Islet of Langerhans (tissue), 1 donor: ENCODE results near the gene TENT4B.
"Not testable (repeated sequence)": the region's sequence is repeated elsewhere in the genome, so short reads cannot be mapped to it uniquely, and the experiment has no call there.

Experiments used
- FAIRE-seq: peaks from one replicate; lab custom pipeline; 2011; peaks lifted over from hg19 to GRCh38; lab: Jason Lieb, UNC

The TENT4B gene

DNA sequence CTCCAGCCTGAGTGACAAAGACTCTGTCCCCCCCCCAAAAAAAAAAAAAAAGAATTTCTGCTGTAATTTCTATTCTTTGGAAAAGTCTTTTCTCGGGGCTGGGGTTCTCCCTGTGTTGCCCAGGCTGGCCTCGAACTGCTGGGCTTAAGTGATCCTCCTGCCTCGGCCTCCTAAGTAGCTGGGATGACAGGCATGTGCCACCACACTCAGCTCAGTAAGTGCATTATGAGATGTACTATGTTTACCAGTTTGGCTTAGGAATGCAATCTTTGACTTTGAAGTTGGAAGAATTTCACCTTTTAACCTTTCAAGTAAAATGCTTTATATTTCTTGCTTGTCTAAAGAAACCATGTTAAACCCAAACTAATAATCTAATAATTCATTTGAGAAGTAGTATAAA is 85.2 kb downstream of the TENT4B start:
- FAIRE-seq, result no peak

DNA sequence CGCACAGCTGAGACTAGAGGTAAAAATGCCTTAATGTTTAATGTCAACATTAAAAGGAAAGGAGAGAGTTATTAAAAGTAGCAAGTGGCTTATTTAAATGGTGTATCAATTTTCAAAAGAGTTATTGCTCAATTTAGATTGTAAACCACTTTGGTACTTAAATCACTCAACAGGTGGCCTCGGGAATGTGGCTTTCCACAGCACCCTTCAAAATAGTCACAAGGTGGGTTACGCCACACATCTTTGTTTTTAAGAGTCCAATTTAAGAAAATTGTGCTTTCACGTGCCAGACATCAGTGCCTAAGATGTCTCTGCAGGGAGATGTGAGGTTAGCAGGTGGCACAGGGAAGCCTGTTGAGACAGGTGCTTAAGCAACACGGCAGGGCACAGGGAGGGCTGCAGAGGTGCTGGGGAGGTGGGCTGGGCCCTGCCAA is 85.8 kb downstream of the TENT4B start:
- FAIRE-seq, result no peak

DNA sequence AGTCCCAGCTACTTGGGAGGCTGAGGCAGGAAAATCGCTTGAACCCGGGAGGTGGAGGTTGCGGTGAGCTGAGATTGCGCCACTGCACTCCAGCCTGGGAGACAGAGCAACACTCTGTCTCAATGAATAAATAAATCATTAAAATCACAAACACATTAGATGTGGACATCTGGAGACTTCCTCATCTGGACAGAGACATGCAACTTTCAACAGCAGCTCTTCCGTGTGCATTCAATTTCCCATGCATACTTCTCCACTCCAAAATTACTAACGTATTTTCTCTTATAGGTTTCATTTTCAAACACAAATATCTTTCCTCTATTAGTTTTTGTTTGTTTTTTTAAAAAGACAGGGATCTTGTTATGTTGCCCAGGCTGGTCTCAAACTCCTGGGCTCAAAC is 89.9 kb downstream of the TENT4B start:
- FAIRE-seq, result not testable (repeated sequence)

DNA sequence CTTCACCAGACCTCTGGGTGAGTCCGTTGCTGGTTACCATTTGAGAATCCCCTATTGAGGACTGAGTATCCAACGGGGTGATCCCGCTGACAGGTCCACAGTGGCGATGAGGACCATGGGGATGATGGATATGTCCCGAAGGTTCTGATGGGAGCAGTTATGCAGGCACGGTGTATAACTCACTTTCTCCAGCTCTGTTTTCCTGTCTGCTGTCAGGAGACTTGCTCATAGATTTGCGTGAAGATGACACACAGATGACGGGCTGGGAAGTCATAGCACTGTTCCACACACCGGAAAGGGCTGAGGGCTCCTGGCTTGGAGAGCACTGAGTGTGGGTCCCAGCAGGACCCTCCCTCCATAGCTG is 91.0 kb downstream of the TENT4B start:
- FAIRE-seq, result no peak

DNA sequence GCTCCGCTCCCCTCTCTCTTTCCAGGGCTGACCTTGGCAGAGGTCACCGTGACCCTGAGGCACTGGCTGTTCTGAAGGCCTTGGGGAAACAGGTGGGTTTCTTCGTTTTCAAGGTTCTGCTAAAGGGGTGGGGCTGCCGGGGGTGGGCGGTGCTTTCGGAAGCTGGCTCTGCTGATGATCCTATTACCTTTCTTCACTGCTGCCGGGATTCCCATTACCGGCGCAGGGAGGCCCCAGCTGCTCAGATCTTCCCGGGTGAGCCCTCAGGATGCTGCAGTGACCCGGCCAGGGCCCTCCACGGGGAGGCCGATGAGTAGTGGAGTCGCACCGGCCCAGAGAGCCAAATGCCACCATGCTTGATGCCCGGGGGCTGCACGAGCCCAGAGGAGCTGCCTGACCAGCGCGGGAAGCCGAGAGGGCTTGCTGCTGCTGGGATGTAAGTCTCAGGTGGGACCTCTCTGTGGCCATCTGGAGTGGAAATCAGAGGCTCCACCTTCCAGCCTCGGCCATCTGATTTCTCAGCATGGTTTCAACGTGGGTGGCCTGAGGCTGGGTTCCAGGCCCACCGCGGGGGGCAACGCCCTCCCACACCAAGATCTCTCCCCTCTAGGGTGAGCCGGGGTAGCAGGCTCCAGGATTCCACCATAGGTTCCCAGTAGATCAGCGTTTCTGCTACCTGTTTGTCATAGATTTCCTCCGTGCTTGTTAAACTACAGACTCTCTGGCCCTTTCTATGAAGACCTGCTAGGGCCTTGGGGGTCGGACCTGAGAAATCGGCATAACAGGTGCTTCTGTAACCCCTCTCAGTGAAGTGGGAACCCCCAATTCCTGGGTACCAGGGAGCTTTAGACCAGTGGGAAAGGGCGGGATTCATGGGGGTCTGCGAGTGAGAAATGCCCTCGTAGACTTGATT is 91.7 kb downstream of the TENT4B start:
- FAIRE-seq, result no peak

DNA sequence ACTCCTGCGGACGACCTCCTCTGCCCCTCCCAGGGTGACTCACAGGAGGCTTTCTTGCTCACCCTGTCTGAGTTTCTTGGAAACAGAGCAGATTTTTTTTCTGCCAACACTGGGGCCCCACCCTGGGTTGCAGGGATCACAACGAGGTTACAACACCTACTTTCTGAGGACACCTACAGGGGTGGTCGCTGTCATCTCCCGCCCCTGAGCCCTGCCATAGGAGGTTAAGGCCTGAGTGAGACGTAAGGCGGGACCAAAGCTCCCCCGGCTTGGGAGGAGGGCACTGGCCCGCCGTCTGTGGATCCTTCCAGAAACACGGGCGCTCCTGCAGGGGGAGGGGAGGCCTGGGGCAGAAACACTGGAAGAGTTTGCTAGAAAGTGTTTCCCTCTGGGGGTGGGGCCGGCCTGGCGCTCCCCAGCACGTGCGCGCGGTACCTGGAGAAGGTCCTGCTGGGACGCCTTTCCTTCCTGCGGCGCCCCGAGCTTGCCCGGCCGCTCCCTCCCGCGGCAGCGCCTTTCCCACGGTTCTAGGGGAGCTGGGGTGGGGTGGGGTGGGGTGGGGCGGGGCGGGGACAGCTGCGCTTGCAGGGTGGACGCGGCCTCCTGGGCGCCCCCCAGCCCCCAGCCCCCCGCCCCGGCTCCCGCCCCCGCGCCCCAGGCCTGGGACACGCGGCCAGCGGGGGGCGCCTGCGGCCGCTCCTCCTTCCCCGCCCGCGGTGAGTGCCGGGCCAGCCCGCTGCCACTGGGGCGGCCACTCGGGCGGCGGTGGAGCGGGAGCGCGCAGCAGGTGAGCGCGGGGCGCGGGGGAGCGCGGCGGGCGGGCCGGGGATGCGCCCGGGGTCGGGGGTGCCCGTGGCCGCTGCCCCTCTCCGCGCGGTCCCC is 92.6 kb downstream of the TENT4B start:
- no peak for FAIRE-seq

DNA sequence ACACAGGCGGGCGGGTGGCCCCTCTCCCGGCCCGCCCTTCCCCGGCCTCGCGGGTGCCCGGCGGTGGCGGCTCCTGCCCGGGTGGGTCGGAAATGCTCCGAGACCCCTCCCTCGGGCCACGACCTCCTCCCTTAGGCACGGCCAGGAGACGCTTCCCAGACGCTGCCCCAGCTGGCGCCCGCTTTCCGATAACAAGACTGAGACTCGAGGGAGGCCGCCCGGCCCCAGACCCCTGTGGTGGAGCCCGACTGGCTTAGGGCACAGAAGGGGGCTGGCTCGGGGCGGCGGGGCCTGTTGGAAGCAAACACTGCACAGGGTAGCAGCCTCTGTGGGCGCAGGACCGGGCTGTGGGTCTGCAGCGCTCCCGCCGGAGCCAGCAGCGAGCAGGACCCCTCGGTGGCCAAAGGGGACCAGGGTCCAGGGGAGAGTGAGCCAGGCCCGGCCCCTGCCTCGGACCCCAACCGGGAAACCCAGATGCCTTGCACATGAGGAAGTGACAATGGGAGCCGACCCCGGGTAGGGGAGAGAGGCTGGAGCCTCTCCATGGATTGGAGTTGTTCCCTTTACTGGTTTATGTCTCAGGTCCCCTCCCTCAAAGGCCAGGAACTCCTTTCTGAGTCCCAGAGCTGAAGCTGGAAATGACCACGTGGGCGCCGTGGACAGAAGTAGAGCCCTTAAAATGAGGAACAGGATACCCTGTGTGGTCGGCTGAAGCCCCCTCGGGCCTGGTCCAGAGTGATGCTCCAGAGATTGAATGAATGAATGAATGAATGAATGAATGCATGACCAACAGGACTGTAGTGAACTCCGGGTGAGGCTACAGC is 93.4 kb downstream of the TENT4B start:
- no peak for FAIRE-seq

DNA sequence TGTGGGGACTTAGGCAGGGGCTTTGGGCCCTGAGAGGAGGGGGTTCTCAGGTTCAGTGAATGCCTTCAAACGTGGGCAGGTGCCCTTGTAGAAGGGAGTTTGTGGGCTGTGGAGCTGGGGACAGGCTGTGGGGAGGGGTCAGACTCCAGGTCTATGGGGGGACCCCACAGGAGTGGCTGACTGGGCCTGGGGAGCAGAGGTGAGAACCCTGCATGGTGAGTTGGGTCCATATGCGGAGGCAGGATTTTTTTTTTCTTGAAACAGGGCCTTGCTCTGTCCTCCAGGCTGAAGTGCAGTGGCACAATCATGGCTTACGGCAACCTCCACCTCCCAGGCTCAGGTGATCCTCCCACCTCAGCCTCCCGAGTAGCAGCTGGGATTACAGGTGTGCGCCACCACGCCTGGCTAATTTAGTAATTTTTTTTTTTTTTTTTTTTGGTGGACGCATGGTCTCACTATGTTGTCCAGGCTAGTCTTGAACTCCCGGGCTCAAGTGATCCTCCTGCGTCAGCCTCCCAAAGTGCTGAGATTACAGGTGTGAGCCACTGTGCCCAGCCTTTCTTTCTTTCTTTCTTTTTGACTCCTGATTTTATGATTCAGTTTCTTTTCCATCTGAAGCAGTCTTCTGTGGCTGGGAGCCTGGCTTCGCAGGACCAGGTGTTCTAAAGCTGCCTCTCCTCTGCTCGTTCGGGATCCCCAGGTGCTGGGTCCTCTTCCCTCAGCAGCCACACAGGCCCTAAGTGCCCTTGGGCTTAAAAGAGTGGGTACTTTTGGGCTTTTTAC is 94.2 kb downstream of the TENT4B start:
- FAIRE-seq, result no peak

DNA sequence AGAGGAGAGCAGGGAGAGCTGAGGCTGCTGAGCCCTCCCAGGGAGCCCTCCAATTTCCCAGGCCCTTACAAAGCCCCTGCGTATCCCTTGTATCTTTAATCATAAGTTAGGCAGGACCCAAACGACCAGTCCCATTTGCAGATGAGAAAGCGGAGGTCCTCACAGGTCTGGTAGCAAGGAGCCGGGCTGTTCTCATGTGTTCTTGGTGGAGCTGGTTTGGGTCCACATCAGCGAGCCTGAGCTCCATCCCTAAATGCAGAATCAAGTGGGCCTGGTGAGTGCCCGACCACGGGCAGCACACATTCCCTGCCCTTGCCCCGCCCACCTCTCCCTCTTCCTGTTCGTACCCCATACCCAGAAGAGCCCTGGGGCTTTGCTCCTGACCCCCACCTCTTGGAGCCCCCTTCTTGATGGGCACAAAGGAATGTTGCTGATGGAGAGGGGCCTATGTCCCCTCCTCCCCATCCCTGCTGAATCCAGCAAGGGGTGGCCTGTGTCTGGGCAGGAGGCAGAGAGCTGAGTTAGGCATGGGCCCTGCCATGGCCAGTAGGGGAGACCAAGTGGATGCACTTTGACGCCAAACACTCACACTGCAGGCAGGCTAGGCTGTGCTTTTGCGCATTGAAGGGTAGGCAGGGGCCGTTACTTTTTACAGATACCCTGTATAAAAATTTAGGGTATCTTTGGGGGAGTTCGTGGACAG is 95.0 kb downstream of the TENT4B start:
- FAIRE-seq, result no peak

DNA sequence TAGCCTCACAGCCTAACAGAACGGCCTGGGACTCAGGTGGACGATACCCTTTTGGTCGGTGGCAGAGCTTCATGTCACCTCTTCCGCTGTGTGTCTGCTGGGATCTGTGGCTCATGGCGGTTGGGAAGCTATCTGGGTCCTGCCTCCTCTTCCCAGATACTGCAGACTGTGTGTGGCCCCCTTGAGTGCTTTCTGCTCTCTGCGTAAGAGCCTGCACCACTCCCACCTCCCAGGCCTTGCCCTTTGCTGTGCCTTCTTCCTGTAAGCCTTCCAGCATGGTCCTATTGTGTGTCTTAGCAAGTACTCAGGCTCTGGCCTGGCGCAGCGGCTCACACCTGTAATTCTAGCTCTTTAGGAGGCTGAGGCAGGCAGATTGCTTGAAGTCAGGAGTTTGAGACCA is 95.7 kb downstream of the TENT4B start:
- no peak for FAIRE-seq

DNA sequence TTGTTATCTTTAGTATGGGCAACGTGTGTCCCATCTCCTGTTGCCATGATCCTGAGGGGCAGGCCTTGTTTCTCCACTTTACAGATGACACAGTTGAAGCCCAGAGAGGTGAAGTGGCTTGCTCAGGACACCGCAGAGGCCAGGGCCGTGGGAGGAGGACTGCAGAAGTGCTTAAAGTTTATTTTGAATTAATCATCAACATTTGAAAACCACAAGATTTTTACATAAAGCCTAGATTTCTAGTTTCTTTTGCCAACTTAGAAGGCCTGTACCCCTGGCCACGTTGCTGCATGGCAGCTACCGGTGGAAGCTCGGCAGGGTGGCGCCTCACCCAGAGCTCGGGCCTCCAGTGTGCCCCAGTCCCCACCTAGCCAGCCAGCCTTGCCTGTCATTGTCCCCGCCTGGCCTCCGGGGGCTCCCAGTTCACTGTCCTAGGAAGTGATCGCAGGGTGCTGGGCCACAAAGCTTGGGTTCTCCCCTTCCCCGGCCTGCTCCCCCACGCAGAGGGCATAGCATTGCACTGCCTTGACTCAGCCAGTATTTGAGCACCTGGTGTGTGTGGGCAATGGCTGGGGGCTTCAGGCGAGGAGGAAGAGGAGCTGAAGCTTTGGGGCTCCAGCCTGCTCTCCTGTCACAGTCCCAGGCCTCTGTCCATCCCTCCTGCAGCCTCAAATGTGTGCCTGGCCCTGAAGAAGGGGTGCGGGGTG is 98.4 kb downstream of the TENT4B start:
- FAIRE-seq, result no peak

DNA sequence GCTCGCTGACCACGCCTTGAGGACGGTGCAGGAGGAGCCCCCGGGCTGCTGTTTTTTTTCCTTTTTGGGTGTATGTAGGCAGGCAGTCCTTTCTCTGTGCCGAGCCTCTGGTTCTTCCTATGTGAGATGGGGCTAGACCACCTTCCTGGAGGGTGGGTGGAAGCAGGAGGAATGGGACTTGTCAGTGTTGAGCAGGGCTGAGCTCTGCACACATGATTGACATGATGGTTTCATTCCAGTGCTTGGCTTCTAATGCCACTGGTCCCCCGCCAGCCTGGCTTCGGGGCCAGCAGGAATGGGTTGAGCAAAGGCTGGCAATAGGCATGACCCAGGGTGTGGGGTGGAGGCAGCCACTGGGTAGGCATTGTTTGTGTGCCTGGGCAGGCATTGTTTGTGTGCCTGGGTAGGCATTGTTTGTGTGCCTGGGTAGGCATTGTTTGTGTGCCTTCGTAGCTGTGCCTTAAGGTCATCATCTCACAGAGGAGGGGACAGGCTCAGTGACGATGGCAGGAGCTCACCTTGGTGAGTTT is 99.0 kb downstream of the TENT4B start:
- no peak for FAIRE-seq

DNA sequence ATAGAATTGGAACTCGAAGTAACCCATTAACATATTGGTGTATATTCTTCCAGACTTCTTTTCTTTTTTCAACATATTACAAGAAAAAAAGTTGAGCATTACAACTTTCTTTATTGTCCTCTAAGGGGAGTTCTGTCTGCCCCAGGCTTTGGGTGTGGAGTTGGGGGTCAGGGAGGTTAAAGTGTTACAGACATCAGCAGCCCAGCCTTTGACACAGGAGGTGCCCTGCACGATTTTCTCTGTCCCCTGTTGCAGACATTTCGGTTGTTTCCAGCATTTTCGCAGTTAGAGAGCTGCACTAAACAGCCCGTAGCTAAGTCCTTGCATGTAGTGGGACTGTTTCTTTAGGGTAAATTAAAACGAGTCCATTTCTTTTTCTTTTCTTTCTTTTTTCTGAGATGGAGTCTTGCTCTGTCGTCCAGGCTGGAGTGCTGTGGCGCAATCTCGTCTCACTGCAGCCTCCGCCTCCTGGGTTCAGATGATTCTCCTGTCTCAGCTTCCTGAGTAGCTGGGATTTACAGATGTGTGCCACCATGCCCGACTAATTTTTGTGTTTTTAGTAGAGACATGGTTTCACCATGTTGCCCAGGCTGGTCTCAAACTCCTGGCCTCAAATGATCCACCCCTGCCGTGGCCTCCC is 99.9 kb downstream of the TENT4B start:
- no peak for FAIRE-seq

DNA sequence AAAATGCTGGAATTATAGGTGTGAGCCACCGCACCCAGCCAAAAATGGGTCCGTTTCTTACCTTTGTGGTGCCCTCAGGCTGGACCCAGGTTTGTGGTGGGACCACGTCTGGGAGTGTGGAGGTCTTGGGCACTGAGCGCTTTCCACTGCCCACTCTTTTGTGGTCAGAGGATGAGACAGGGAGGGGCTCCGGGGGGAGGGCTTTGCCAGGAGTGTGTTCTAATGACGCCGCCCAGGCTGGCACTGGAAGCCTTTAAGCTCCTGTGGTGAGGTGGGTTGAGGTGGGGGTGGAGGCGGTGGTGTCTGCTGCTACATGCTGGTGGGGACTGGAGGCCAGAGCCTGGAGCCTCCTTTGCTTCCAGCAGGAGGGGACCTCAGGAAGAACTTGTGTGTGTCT is 100.4 kb downstream of the TENT4B start:
- FAIRE-seq, result no peak

DNA sequence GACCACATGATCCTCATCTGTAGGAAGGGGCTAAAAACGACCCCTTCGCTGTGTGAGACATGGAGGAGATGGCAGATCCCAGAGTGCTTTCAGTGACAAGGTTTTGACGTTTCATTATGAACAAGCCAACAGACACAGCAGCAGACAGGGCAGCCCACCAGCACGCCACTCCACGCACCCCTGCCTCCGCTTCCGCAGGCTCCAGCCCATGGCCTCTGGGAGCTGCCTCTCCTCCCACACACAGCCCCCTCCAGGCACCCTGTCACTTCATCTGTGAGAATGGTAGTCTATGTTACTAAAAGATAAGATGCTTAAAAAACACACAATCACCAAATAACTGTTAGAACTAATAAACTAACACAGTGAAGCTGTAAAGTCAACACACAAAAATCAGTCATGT is 101.0 kb downstream of the TENT4B start:
- no peak for FAIRE-seq

DNA sequence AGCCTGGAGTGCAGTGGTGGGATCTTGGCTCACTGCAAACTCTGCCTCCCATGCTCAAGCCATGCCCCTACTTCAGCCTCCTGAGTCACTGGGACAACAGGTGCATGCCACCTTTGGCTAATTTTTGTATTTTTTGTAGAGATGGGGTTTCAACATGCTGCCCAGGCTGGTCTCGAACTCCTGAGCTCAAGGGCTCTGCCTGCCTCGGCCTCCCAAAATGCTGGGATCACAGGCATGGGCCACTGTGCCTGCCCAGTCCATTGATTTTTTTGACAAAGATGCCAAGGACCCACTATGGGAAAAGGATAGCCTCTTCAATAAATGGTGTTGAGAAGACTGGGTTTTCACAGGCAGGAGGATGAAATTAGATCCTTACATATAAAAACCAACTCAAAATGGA is 102.4 kb downstream of the TENT4B start:
- FAIRE-seq, result no peak

DNA sequence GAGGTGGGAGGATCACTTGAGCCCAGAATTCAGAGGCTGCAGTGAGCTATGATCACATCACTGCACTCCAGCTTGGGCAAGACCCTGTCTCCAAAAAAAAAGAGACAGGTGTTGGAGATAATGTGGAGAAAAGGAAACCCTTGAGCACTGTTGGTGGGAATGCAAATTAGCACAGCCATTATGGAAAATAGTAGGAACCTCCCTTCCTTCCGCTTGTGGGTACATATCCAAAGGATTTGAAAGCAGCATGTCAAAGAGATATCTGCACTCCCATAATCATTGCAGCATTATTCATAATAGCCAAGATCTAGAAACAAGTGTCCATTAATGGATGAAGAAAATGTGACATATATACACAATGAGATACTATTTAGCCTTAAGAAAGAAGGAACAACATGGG is 103.5 kb downstream of the TENT4B start:
- FAIRE-seq, result no peak

DNA sequence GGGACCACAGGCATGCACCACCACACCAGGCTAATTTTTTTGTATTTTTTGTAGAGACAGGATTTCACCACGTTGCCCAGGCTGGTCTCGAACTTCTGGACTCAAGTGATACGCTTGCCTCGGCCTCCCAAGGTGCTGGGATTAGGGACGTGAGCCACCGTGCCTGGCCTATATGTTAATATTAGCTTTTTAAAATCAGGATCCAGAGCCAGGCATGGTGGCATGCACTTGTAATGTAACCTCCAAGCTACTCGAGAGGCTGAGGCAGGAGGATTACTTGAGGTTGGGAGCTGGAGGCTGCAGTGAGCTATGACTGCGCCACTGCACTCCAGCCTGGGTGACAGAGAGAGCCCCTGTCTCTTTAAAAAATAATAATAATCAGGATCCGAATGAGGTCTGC is 104.8 kb downstream of the TENT4B start:
- FAIRE-seq, result no peak

DNA sequence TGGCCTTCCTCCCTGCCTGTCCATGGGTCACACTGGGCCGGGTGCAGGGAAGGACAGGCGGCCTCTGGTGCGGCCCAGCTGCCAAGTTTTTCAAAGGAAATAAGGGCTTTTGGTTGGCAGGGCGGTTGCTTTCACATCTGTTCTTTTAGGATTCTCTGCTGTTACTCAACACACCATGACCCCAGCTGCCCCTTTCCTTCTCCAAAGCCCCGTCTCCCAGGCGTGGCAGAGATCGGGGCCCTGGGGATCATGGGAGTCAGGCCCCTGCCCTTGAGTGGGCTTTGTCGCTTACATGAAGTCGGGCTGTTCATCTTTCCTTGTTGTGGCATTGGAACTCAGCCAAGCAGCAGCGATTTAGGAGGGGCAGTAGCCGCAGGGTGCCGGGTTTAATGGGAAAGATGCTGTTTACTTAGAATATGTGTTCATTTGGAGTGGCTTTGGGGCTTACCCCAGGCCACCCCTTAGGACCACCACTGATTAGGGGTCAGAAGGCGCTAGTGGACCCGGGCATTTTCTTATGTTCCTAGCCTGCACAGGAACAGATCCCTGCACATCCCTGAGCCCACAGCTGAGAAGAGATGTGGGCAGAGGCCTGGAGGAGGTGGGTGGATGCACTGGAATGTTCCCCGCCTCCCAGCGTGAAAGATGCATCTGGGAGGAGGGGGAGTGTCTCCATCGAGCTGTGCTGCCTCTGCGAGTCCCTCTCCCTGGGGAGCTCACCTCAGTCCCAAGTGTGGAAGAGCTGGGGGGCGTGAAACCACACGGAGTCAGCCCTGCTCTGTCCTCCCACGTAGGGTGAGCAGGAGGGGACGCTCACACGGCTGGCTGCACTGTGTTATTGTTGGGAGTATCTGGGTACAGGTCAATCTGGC is 106.5 kb downstream of the TENT4B start:
- no peak for FAIRE-seq
